Endothelial cell of umbilical vein (primary cell): Measurements from ENCODE around the gene OR6C76. TPM values are rescaled to one million over a fixed set of nuclear protein-coding genes. Genes with fewer than 3 reads are reported as not detected.
"Not testable (repeated sequence)": the region's sequence is repeated elsewhere in the genome, so short reads cannot be mapped to it uniquely, and the experiment has no call there.

ENCODE experiments used
- BruUV-seq: library from RNA; stranded (reverse); fragments of 400-500 nt; replicated peaks from 2 replicates; lab custom pipeline; 2021; lab: Mats Ljungman, UMichigan
- CTCF ChIA-PET: fragments of 300-600, 350-600 bp; sonication (Branson Sonifier 250); formaldehyde crosslinking; loops from one replicate; lab custom pipeline; 2021; ENCODE audit warnings: antibody characterized with exemption, inconsistent platforms; lab: Charles Lee
- POLR2A ChIA-PET: fragments of 300-600, 350-600 bp; sonication (Branson Sonifier 250); formaldehyde crosslinking; loops from one replicate; lab custom pipeline; 2021; ENCODE audit warnings: antibody characterized with exemption, inconsistent platforms; lab: Charles Lee
- DNase-seq: peaks from one replicate; pipeline ENCODE4 v3.0.0-alpha.2; 2011; ENCODE audit warnings: low read depth, low spot score
- FAIRE-seq: peaks from 2 replicates; lab custom pipeline; 2011; peaks lifted over from hg19 to GRCh38; lab: Jason Lieb, UNC
- H2AFZ ChIP-seq: 2 replicates; pipeline ENCODE4 v1.6.0; 2012; ENCODE audit warnings: low read depth, low read length, control low read depth, inconsistent platforms
- H3K27ac ChIP-seq: 2 replicates; pipeline ENCODE4 v1.5.1; 2011; ENCODE audit warnings: low read depth, mild to moderate bottlenecking, control low read depth, low read length, moderate library complexity; ENCODE audit not compliant: insufficient read depth
- H3K27me3 ChIP-seq, 2 experiments: 2 replicates each; pipeline versions ENCODE4 v1.6.0 to v1.6.1; 2011; ENCODE audit warnings: low read length in 2 of 2, mixed read lengths in 1 of 2; ENCODE audit not compliant: control insufficient read depth in 2 of 2, insufficient read depth in 2 of 2
- H3K36me3 ChIP-seq, 2 experiments: 2 replicates in 1 of 2; 3 replicates in 1 of 2; pipeline ENCODE4 v1.5.1; 2011; ENCODE audit warnings: low read length in 2 of 2, mild to moderate bottlenecking in 1 of 2, moderate library complexity in 1 of 2; ENCODE audit not compliant: control insufficient read depth in 2 of 2, insufficient read depth in 2 of 2; ENCODE audit errors: extremely low read depth in 1 of 2
- H3K4me1 ChIP-seq: 3 replicates; pipeline ENCODE4 v1.5.1; 2011; ENCODE audit warnings: mild to moderate bottlenecking, low read length; ENCODE audit not compliant: control insufficient read depth, insufficient read depth; ENCODE audit errors: extremely low read depth
- H3K4me2 ChIP-seq: 2 replicates; pipeline ENCODE4 v1.6.1; 2011; ENCODE audit warnings: low read length, control low read depth, mixed read lengths; ENCODE audit not compliant: insufficient read depth
- H3K4me3 ChIP-seq, 3 experiments: fragments of 200-600 bp in 1 of 3; sonication (generic), shearing (Covaris generic) in 1 of 3; replicated peaks in 1 of 3; 2 replicates each; pipeline ENCODE4 v1.5.1; 2011 to 2016; ENCODE audit warnings: control low read depth in 3 of 3, low read length in 3 of 3, mild to moderate bottlenecking in 2 of 3, inconsistent platforms in 1 of 3, low read depth in 1 of 3, moderate library complexity in 1 of 3; ENCODE audit not compliant: insufficient read depth in 1 of 3
- H3K79me2 ChIP-seq: 2 replicates; pipeline ENCODE4 v1.6.0; 2012; ENCODE audit warnings: low read length, inconsistent platforms; ENCODE audit not compliant: control insufficient read depth, insufficient read depth
- H3K9ac ChIP-seq: replicated peaks from 2 replicates; pipeline ENCODE3; 2011; ENCODE audit warnings: low read length, control low read depth; ENCODE audit not compliant: insufficient read depth; ENCODE audit errors: extremely low read depth
- H3K9me1 ChIP-seq: replicated peaks from 3 replicates; pipeline ENCODE4 v1.6.0; 2011; ENCODE audit warnings: mild to moderate bottlenecking, low read length; ENCODE audit not compliant: control insufficient read depth, insufficient read depth; ENCODE audit errors: extremely low read depth
- H3K9me3 ChIP-seq: replicated peaks from 2 replicates; pipeline ENCODE4 v1.5.1; 2012; ENCODE audit warnings: low read length, inconsistent platforms; ENCODE audit not compliant: control insufficient read depth, insufficient read depth
- H4K20me1 ChIP-seq: replicated peaks from 2 replicates; pipeline ENCODE3; 2011; ENCODE audit warnings: mild to moderate bottlenecking, low read length; ENCODE audit not compliant: control insufficient read depth, insufficient read depth; ENCODE audit errors: extremely low read depth
- CTCF ChIP-seq, 2 donors: IDR thresholded peaks; 1 replicate in 1 of 2; 2 replicates in 1 of 2; pipeline ENCODE4 v1.5.1; 2011; ENCODE audit warnings: low read length in 2 of 2, mild to moderate bottlenecking in 2 of 2, moderate library complexity in 2 of 2, control low read depth in 1 of 2, inconsistent platforms in 1 of 2, low read depth in 1 of 2; ENCODE audit not compliant: insufficient read depth in 1 of 2; ENCODE audit errors: extremely low read depth in 1 of 2
- EZH2 ChIP-seq: IDR thresholded peaks from 2 replicates; pipeline ENCODE4 v1.6.1; 2012; ENCODE audit warnings: borderline replicate concordance, low read depth, mild to moderate bottlenecking, moderate library complexity, low read length, inconsistent platforms; ENCODE audit not compliant: severe bottlenecking
- FOS ChIP-seq: IDR thresholded peaks from 2 replicates; pipeline ENCODE4 v1.6.1; 2011; ENCODE audit warnings: mild to moderate bottlenecking, low read length, moderate library complexity, borderline replicate concordance; ENCODE audit not compliant: insufficient read depth
- GATA2 ChIP-seq: IDR thresholded peaks from 2 replicates; pipeline ENCODE4 v1.7.0; 2011; ENCODE audit warnings: low read depth, mild to moderate bottlenecking, moderate library complexity, mixed read lengths, low read length; ENCODE audit not compliant: insufficient read length, insufficient read depth
- JUN ChIP-seq: IDR thresholded peaks from 2 replicates; pipeline ENCODE4 v1.6.1; 2011; ENCODE audit warnings: borderline replicate concordance, low read depth; ENCODE audit not compliant: insufficient read length, insufficient read depth
- MAX ChIP-seq: IDR thresholded peaks from 2 replicates; pipeline ENCODE4 v1.6.1; 2011; ENCODE audit not compliant: insufficient read depth, insufficient read length
- MYC ChIP-seq: IDR thresholded peaks from one replicate; pipeline ENCODE4 v1.6.1; 2011; ENCODE audit warnings: mild to moderate bottlenecking, low read depth, low read length
- POLR2A ChIP-seq: IDR thresholded peaks from 2 replicates; pipeline ENCODE4 v1.6.1; 2012; ENCODE audit warnings: low read depth, mild to moderate bottlenecking, control low read depth, low read length
- POLR2AphosphoS5 ChIP-seq: IDR thresholded peaks from 2 replicates; pipeline ENCODE4 v1.6.1; 2012; ENCODE audit warnings: low read depth, mild to moderate bottlenecking, control low read depth, low read length, moderate library complexity; ENCODE audit not compliant: insufficient read depth
- dilution Hi-C: fragments of 300-500 bp; cut with MboI; formaldehyde crosslinking; loops from one replicate; pipeline ENCODE4 v1.15.0; 2019; ENCODE audit warnings: low sequenced_read_pairs; ENCODE audit not compliant: extremely low pct_ligation_motif_present
- intact Hi-C: fragments of 100-400 bp; cut with micrococcal nuclease; formaldehyde crosslinking; loops from one replicate; pipeline ENCODE4 v1.10.0; 2022
- polyA plus RNA-seq, 4 experiments: library from polyadenylated mRNA; depleted of rRNA in 3 of 4; stranded (reverse) in 3 of 4; unstranded in 1 of 4; fragments of >200 nt; gene quantifications; 2 replicates each; pipeline versions ENCODE4 v1.2.1 to v1.2.3, GENCODE V29; 2011 to 2012; ENCODE audit warnings: missing spikeins in 1 of 4
- total RNA-seq: library from RNA; stranded (reverse); gene quantifications from 2 replicates; pipeline ENCODE4 v1.2.3, GENCODE V29; 2021

The OR6C76 gene
- total and polyA plus RNA-seq, 2 donors (not counting 3 experiments of a cell fraction or from before 2014, with no cell fraction given) = not detected

- H3K36me3 ChIP-seq = no peaks in the 10 kb centered on the region
- no peaks in the 10 kb centered on the region for H3K27me3 ChIP-seq
- intact Hi-C loops (no loop called here), dilution Hi-C loops (no loop called here)
- DNase-seq (no peak), FAIRE-seq (no peak)
- ChIA-PET CTCF (no interaction called here), POLR2A (no interaction called here)
- H2AFZ ChIP-seq = no peak overlapping the region
- no peaks in the 10 kb centered on the region for H3K9me1 ChIP-seq
- H3K9ac ChIP-seq = no peak overlapping the region
- H3K27ac ChIP-seq = no peak overlapping the region
- H4K20me1 ChIP-seq = no peaks in the 10 kb centered on the region
- H3K4me3 ChIP-seq = no peak overlapping the region
- H3K4me1 ChIP-seq = no peaks in the 10 kb centered on the region
- H3K9me3 ChIP-seq = no peaks in the 10 kb centered on the region
- no peak overlapping the region for H3K4me2 ChIP-seq
- TF ChIP-seq GATA2 (no peak), JUN (no peak), FOS (no peak), POLR2AphosphoS5 (no peak), EZH2 (no peak), MAX (no peak), MYC (no peak), POLR2A (no peak), CTCF (IDR thresholded peaks at IDR 0.05; ENCODE audit: extremely low read depth in 1 of 2, insufficient read depth in 1 of 2, low read depth in 1 of 2, low read length in 2 of 2) (no peak)
- no TSS peak for BruUV-seq
- H3K79me2 ChIP-seq = no peaks in the 10 kb centered on the region
Observed at GRCh38 chr12:55407866-55408265, 18.2 kb upstream of the OR6C76 start.

- H3K9me1 ChIP-seq, H4K20me1 ChIP-seq, H2AFZ ChIP-seq, FAIRE-seq, BruUV-seq, H3K4me1 ChIP-seq, intact Hi-C loops, H3K4me2 ChIP-seq, H3K36me3 ChIP-seq, dilution Hi-C loops, H3K79me2 ChIP-seq, DNase-seq, POLR2A ChIA-PET, H3K27me3 ChIP-seq, CTCF ChIA-PET, H3K4me3 ChIP-seq, H3K9me3 ChIP-seq, H3K27ac ChIP-seq, H3K9ac ChIP-seq: not testable (repeated sequence)
Observed at GRCh38 chr12:55409133-55409532, 16.9 kb upstream of the OR6C76 start.

GRCh38 chr12:55412138-55412537 lies 13.9 kb upstream of the OR6C76 start:
- H3K27me3 ChIP-seq, DNase-seq, dilution Hi-C loops, H3K4me3 ChIP-seq, H3K4me2 ChIP-seq, H3K36me3 ChIP-seq, BruUV-seq, H3K9me3 ChIP-seq, intact Hi-C loops, H3K9me1 ChIP-seq, H3K9ac ChIP-seq, H4K20me1 ChIP-seq, H3K79me2 ChIP-seq, POLR2A ChIA-PET, H3K27ac ChIP-seq, H2AFZ ChIP-seq, FAIRE-seq, CTCF ChIA-PET, H3K4me1 ChIP-seq: not testable (repeated sequence)
